Keratinocyte (primary cell): ENCODE measurements around the gene ARHGEF19. TPM values are rescaled to one million over a fixed set of nuclear protein-coding genes. Genes with fewer than 3 reads are reported as not detected.

Experiments
- DNase-seq: peaks from one replicate; pipeline ENCODE4 v3.0.0-alpha.2; 2011; ENCODE audit warnings: low read depth, missing footprints, low spot score
- FAIRE-seq: peaks from 2 replicates; lab custom pipeline; 2011; peaks lifted over from hg19 to GRCh38; lab: Jason Lieb, UNC
- H2AFZ ChIP-seq: 2 replicates; pipeline ENCODE4 v1.6.0; 2012; ENCODE audit warnings: low read length, control low read depth, inconsistent platforms; ENCODE audit not compliant: control insufficient read depth
- H3K27ac ChIP-seq: 2 replicates; pipeline ENCODE4 v1.5.1; 2011; ENCODE audit warnings: low read length; ENCODE audit not compliant: control insufficient read depth, insufficient read depth
- H3K27me3 ChIP-seq: 3 replicates; pipeline ENCODE4 v1.6.0; 2011; ENCODE audit warnings: low read length; ENCODE audit not compliant: control insufficient read depth, insufficient read depth; ENCODE audit errors: extremely low read depth
- H3K36me3 ChIP-seq, 2 experiments: 2 replicates in 1 of 2; 3 replicates in 1 of 2; pipeline ENCODE4 v1.5.1; 2011; ENCODE audit warnings: low read length in 2 of 2, mild to moderate bottlenecking in 1 of 2; ENCODE audit not compliant: control insufficient read depth in 2 of 2, insufficient read depth in 2 of 2; ENCODE audit errors: extremely low read depth in 1 of 2
- H3K4me1 ChIP-seq: 3 replicates; pipeline ENCODE4 v1.5.1; 2011; ENCODE audit warnings: low read length; ENCODE audit not compliant: control insufficient read depth, insufficient read depth; ENCODE audit errors: extremely low read depth
- H3K4me2 ChIP-seq: 3 replicates; pipeline ENCODE4 v1.6.0; 2011; ENCODE audit warnings: low read depth, low read length; ENCODE audit not compliant: control insufficient read depth, insufficient read depth; ENCODE audit errors: extremely low read depth
- H3K4me3 ChIP-seq, 3 experiments: fragments of 200-600 bp in 1 of 3; sonication (generic) in 1 of 3; 2 replicates in 2 of 3; 3 replicates in 1 of 3; pipeline ENCODE4 v1.5.1; 2011 to 2016; ENCODE audit warnings: low read length in 3 of 3, mild to moderate bottlenecking in 3 of 3, control low read depth in 2 of 3, inconsistent platforms in 1 of 3, low read depth in 1 of 3, mixed read lengths in 1 of 3, mixed run types in 1 of 3, moderate library complexity in 1 of 3; ENCODE audit not compliant: control insufficient read depth in 2 of 3, insufficient read depth in 2 of 3; ENCODE audit errors: extremely low read depth in 1 of 3
- H3K79me2 ChIP-seq: 2 replicates; pipeline ENCODE4 v1.6.0; 2012; ENCODE audit warnings: low read length; ENCODE audit not compliant: control insufficient read depth, insufficient read depth
- H3K9ac ChIP-seq: 3 replicates; pipeline ENCODE4 v1.6.0; 2011; ENCODE audit warnings: low read length; ENCODE audit not compliant: control insufficient read depth, insufficient read depth; ENCODE audit errors: extremely low read depth
- H3K9me1 ChIP-seq: 3 replicates; pipeline ENCODE4 v1.6.0; 2011; ENCODE audit warnings: low read length; ENCODE audit not compliant: control insufficient read depth, insufficient read depth; ENCODE audit errors: extremely low read depth
- H3K9me3 ChIP-seq: 2 replicates; pipeline ENCODE4 v1.5.1; 2012; ENCODE audit warnings: low read depth, low read length; ENCODE audit not compliant: control insufficient read depth
- H4K20me1 ChIP-seq: 3 replicates; pipeline ENCODE4 v1.6.0; 2011; ENCODE audit warnings: low read length; ENCODE audit not compliant: control insufficient read depth, insufficient read depth; ENCODE audit errors: extremely low read depth
- CTCF ChIP-seq, 3 experiments: IDR thresholded peaks in 1 of 3; conservative IDR thresholded peaks in 1 of 3; optimal IDR thresholded peaks in 1 of 3; 2 replicates in 2 of 3; 3 replicates in 1 of 3; pipeline versions ENCODE3 to v1.5.1; 2011; ENCODE audit warnings: low read length in 3 of 3, mild to moderate bottlenecking in 3 of 3, moderate library complexity in 2 of 3, control low read depth in 1 of 3, inconsistent platforms in 1 of 3; ENCODE audit not compliant: insufficient read depth in 2 of 3; ENCODE audit errors: extremely low read depth in 1 of 3
- EZH2 ChIP-seq: IDR thresholded peaks from one replicate; pipeline ENCODE4 v1.6.1; 2012; ENCODE audit warnings: inconsistent platforms, mild to moderate bottlenecking, low read length, moderate library complexity
- dilution Hi-C: fragments of 300-500 bp; cut with MboI; formaldehyde crosslinking; loops from one replicate; pipeline ENCODE4 v1.7.0; 2020; ENCODE audit warnings: low sequenced_read_pairs; ENCODE audit not compliant: extremely low pct_ligation_motif_present
- polyA plus RNA-seq, 5 experiments: library from polyadenylated mRNA; depleted of rRNA in 3 of 5; stranded (reverse) in 3 of 5; stranded (forward) in 1 of 5; unstranded in 1 of 5; fragments of >200 nt; gene quantifications; 1 replicate in 1 of 5; 2 replicates in 3 of 5; 3 replicates in 1 of 5; pipeline versions ENCODE4 v1.2.1 to v1.2.3, GENCODE V29; 2011 to 2012; ENCODE audit warnings: missing spikeins in 2 of 5, low read depth in 1 of 5, low replicate concordance in 1 of 5

Gene ARHGEF19
- polyA plus RNA-seq, 1 donor (not counting 4 experiments of a cell fraction or from before 2014, with no cell fraction given): 5.0 TPM

- TF ChIP-seq CTCF (optimal IDR thresholded peaks at IDR 0.05 in 1 of 3, IDR thresholded peaks at IDR 0.05 in 1 of 3, conservative IDR thresholded peaks at IDR 0.05 in 1 of 3; ENCODE audit: extremely low read depth in 1 of 3, insufficient read depth in 2 of 3, low read length in 3 of 3) (no peak), EZH2 (no peak)
- peaks cover 6% of the 10 kb centered on the region for H3K9me1 ChIP-seq
- no peaks in the 10 kb centered on the region for H3K9me3 ChIP-seq
- DNase-seq: no peak
- dilution Hi-C loops: no loop called here
- peak overlapping the region; percentile 97 for H3K4me2 ChIP-seq
- peak overlapping the region; percentile 91 for H3K9ac ChIP-seq
- peaks cover 96% of the 10 kb centered on the region for H3K79me2 ChIP-seq
- peak overlapping the region; percentile 83 to 94 (median 85) for H3K4me3 ChIP-seq
- peaks cover 64% of the 10 kb centered on the region for H3K4me1 ChIP-seq
- H3K36me3 ChIP-seq: peaks cover 30 to 67% of the 10 kb centered on the region in 2 experiments
- no peak for FAIRE-seq
- H3K27ac ChIP-seq: peak overlapping the region; percentile 94
- no peaks in the 10 kb centered on the region for H3K27me3 ChIP-seq
- no peak overlapping the region for H2AFZ ChIP-seq
- peaks cover 53% of the 10 kb centered on the region for H4K20me1 ChIP-seq
Observed at GRCh38 chr1:16152481-16153087, 59.9 kb downstream of the ARHGEF19 start.

DNA sequence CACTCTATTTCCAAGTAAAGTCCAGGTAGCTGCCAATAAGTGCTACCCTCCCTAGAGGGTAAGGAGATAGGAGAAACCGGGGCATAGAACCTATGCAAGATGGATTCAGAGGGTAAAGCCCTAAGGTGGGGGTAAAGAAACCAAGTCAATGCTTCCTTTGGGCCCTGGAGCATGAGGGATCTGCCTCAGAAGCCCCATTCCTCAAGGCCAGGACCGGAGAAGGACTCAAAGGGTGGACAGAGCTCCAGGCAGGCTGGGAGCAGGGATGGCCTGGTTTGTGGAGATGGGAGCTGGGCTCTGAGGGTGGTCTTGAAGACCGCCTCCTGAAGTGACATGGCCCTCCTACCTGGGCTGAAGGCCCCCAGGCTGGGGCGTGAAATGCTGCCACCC is 60.5 kb downstream of the ARHGEF19 start:
- Histone ChIP-seq H3K36me3 (peaks cover 32 to 73% of the 10 kb centered on the region in 2 experiments), H2AFZ (no peak overlapping the region), H3K4me2 (peak overlapping the region; percentile 90), H3K27ac (peak overlapping the region; percentile 66), H3K4me3 (peak overlapping the region; percentile 66 to 85 (median 83)), H4K20me1 (peaks cover 59% of the 10 kb centered on the region), H3K27me3 (no peaks in the 10 kb centered on the region), H3K9me1 (peaks cover 4% of the 10 kb centered on the region), H3K9me3 (no peaks in the 10 kb centered on the region), H3K79me2 (peaks cover 98% of the 10 kb centered on the region), H3K9ac (peak overlapping the region; percentile 69), H3K4me1 (peaks cover 64% of the 10 kb centered on the region)
- DNase-seq (no peak), FAIRE-seq (no peak)
- TF ChIP-seq EZH2 (no peak), CTCF (optimal IDR thresholded peaks at IDR 0.05 in 1 of 3, IDR thresholded peaks at IDR 0.05 in 1 of 3, conservative IDR thresholded peaks at IDR 0.05 in 1 of 3; ENCODE audit: extremely low read depth in 1 of 3, insufficient read depth in 2 of 3, low read length in 3 of 3) (no peak)
- dilution Hi-C loops: no loop called here
